GM23338 (cell line): ENCODE data around the gene AGPAT3. TPM values are rescaled to one million over a fixed set of nuclear protein-coding genes. Genes with fewer than 3 reads are reported as not detected.

Experiments used
- ATAC-seq: fragments of 200-7000 bp; cut with Tn5 transposase; 3 replicates; pipeline ENCODE4 v1.9.1; 2020
- DNase-seq: peaks from one replicate; pipeline ENCODE4 v3.0.0-alpha.2; 2015; ENCODE audit warnings: low spot score
- H2AFZ ChIP-seq: fragments of 200-600 bp; sonication (generic); 2 replicates; pipeline ENCODE4 v1.8.0; 2016; ENCODE audit warnings: antibody characterized with exemption, mild to moderate bottlenecking, moderate library complexity
- H3F3A ChIP-seq: fragments of 200-600 bp; sonication (generic); replicated peaks from 2 replicates; pipeline ENCODE4 v1.8.0; 2017; ENCODE audit warnings: antibody characterized with exemption, mixed run types, low read depth
- H3K27ac ChIP-seq: fragments of 200-600 bp; sonication (generic); 2 replicates; pipeline ENCODE4 v1.6.1; 2016; ENCODE audit warnings: low read depth
- H3K27me3 ChIP-seq: fragments of 200-600 bp; sonication (generic); 2 replicates; pipeline ENCODE4 v1.8.0; 2016; ENCODE audit warnings: mild to moderate bottlenecking, mixed run types, moderate library complexity; ENCODE audit not compliant: insufficient read depth
- H3K36me3 ChIP-seq: fragments of 200-600 bp; sonication (generic); 2 replicates; pipeline ENCODE4 v1.8.0; 2016; ENCODE audit warnings: mild to moderate bottlenecking; ENCODE audit not compliant: insufficient read depth
- H3K4me1 ChIP-seq: fragments of 200-600 bp; sonication (generic); 2 replicates; pipeline ENCODE4 v1.8.0; 2016; ENCODE audit warnings: mild to moderate bottlenecking, moderate library complexity; ENCODE audit not compliant: insufficient read depth
- H3K4me2 ChIP-seq: fragments of 200-600 bp; sonication (generic); 2 replicates; pipeline ENCODE4 v1.7.1; 2017; ENCODE audit warnings: mixed run types
- H3K4me3 ChIP-seq: fragments of 200-600 bp; sonication (generic); 2 replicates; pipeline ENCODE4 v1.6.1; 2016; ENCODE audit warnings: mixed run types
- H3K79me2 ChIP-seq: fragments of 200-600 bp; sonication (generic); replicated peaks from 2 replicates; pipeline ENCODE4 v1.8.0; 2017; ENCODE audit warnings: mild to moderate bottlenecking; ENCODE audit not compliant: insufficient read depth
- H3K9me2 ChIP-seq: fragments of 200-600 bp; sonication (generic); 2 replicates; pipeline ENCODE4 v1.8.0; 2017; ENCODE audit not compliant: insufficient read depth
- H4K20me1 ChIP-seq: fragments of 200-600 bp; sonication (generic); replicated peaks from 2 replicates; pipeline ENCODE4 v1.8.0; 2017; ENCODE audit warnings: mild to moderate bottlenecking; ENCODE audit not compliant: insufficient read depth
- H3K27ac Mint-ChIP-seq: 2 replicates; pipeline ENCODE4 v1.8.0; 2020; ENCODE audit warnings: inconsistent platforms, mild to moderate bottlenecking, moderate library complexity, mixed read lengths
- H3K27me3 Mint-ChIP-seq: 3 replicates; pipeline ENCODE4 v1.8.0; 2022; ENCODE audit warnings: low read depth, mild to moderate bottlenecking, moderate library complexity, mixed read lengths, inconsistent platforms; ENCODE audit not compliant: insufficient read depth, poor library complexity
- H3K36me3 Mint-ChIP-seq: 3 replicates; pipeline ENCODE4 v1.8.0; 2021; ENCODE audit warnings: low read depth, mild to moderate bottlenecking, inconsistent platforms, moderate library complexity, mixed read lengths
- H3K4me1 Mint-ChIP-seq: 3 replicates; pipeline ENCODE4 v1.8.0; 2020; ENCODE audit warnings: mild to moderate bottlenecking, inconsistent platforms, mixed read lengths
- H3K4me3 Mint-ChIP-seq: 3 replicates; pipeline ENCODE4 v1.8.0; 2021; ENCODE audit warnings: moderate library complexity, mild to moderate bottlenecking, inconsistent platforms, mixed read lengths
- H3K9me3 Mint-ChIP-seq: 3 replicates; pipeline ENCODE4 v1.8.0; 2020; ENCODE audit warnings: moderate library complexity, mild to moderate bottlenecking, inconsistent platforms, mixed read lengths
- CREB1 ChIP-seq: fragments of 250-450 bp; sonication (Bioruptor Pico); IDR thresholded peaks from 2 replicates; pipeline ENCODE4 v1.5.0; 2020; ENCODE audit warnings: low read depth, mild to moderate bottlenecking, moderate library complexity
- EZH2 ChIP-seq: fragments of 200-600 bp; sonication (generic); IDR thresholded peaks from one replicate; pipeline ENCODE4 v1.8.0; 2017; ENCODE audit warnings: antibody characterized with exemption, mild to moderate bottlenecking, low read depth; ENCODE audit not compliant: unreplicated experiment
- EZH2phosphoT487 ChIP-seq: fragments of 200-600 bp; sonication (generic); IDR thresholded peaks from one replicate; pipeline ENCODE4 v1.8.1; 2018; ENCODE audit warnings: antibody characterized with exemption; ENCODE audit not compliant: unreplicated experiment
- JUNB ChIP-seq: IDR thresholded peaks from one replicate; pipeline ENCODE4 v1.6.1; 2016; ENCODE audit warnings: antibody characterized with exemption; ENCODE audit not compliant: unreplicated experiment
- NANOG ChIP-seq: IDR thresholded peaks from 2 replicates; pipeline ENCODE4 v1.6.1; 2016; ENCODE audit warnings: antibody characterized with exemption, borderline replicate concordance
- POLR2AphosphoS5 ChIP-seq: IDR thresholded peaks from 2 replicates; pipeline ENCODE4 v1.6.1; 2016; ENCODE audit warnings: antibody characterized with exemption, low read depth
- STAT1 ChIP-seq: IDR thresholded peaks from one replicate; pipeline ENCODE4 v1.6.1; 2016; ENCODE audit warnings: antibody characterized with exemption; ENCODE audit not compliant: unreplicated experiment
- ZNF114 ChIP-seq: fragments of 250-450 bp; sonication (Bioruptor Pico); IDR thresholded peaks from 2 replicates; pipeline ENCODE4 v1.5.0; 2020; ENCODE audit warnings: mild to moderate bottlenecking, moderate library complexity
- ZNF331 ChIP-seq: fragments of 250-450 bp; sonication (Bioruptor Pico); IDR thresholded peaks from 2 replicates; pipeline ENCODE4 v1.5.0; 2020; ENCODE audit warnings: low read depth, mild to moderate bottlenecking, moderate library complexity
- polyA plus RNA-seq: library from polyadenylated mRNA; unstranded; fragments of >200 nt; fragmentation: Nextera tagmentation; extraction: Ambion mirVana; gene quantifications from 2 replicates; pipeline ENCODE4 v1.2.1, GENCODE V29; 2016
- total RNA-seq: library from RNA; depleted of rRNA; stranded (reverse); fragments of >200 nt; shearing (Covaris generic); gene quantifications from 2 replicates; pipeline ENCODE4 v1.2.3, GENCODE V29; 2014
- TF ChIP-seq, protein P1 (sequence below): fragments of 250-450 bp; sonication (Bioruptor Pico); IDR thresholded peaks from 2 replicates; pipeline ENCODE4 v1.5.0; 2020; ENCODE audit warnings: mild to moderate bottlenecking, moderate library complexity
- TF ChIP-seq, protein P2 (sequence below): IDR thresholded peaks from one replicate; pipeline ENCODE4 v1.6.1; 2018; ENCODE audit warnings: antibody characterized with exemption; ENCODE audit not compliant: unreplicated experiment
- TF ChIP-seq, protein P3 (sequence below): IDR thresholded peaks from 2 replicates; pipeline ENCODE4 v1.6.1; 2016; ENCODE audit warnings: antibody characterized with exemption
- TF ChIP-seq, protein P4 (sequence below), 2 experiments: fragments of 200-600 bp in 1 of 2; sonication (generic) in 1 of 2; conservative IDR thresholded peaks; 2 replicates each; pipeline versions ENCODE4 v1.5.1 to v1.6.1; 2016 to 2017; ENCODE audit warnings: antibody characterized with exemption in 2 of 2, low read depth in 2 of 2, mild to moderate bottlenecking in 2 of 2, moderate library complexity in 1 of 2

The AGPAT3 gene
- total and polyA plus RNA-seq, 2 experiments from 2014 or later = 2.1 to 6.1 TPM

DNA sequence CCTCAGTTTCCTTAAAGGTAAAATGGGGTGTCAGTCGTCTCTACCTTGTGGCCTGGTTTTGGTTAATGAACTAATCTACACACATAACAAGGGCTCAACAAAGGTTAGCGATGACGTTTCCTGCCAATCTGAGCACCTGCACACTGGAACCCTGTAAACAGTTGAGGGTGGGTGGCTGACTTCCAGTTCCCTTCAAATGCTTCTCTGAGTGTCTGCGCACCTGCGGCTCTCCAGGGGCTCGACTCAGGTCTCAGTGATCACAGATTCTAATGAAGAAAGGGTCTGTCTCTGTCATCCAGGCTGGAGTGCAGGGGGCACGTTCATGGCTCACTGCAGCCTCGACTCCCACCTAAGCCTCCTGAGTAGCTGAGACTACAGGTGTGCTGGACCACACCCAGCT lies 3.3 kb upstream of the AGPAT3 start:
- Histone ChIP-seq H3K27ac (no peak overlapping the region), H2AFZ (no peak overlapping the region), H3K79me2 (no peaks in the 10 kb centered on the region), H4K20me1 (no peaks in the 10 kb centered on the region), H3K36me3 (no peaks in the 10 kb centered on the region), H3K4me1 (peaks cover 8% of the 10 kb centered on the region), H3K4me3 (no peak overlapping the region), H3F3A (0 out of 2 replicates have a peak, but pooled peaks cover 3% of the 10 kb centered on the region), H3K9me2 (no peaks in the 10 kb centered on the region), H3K4me2 (no peak overlapping the region), H3K27me3 (peaks cover 29% of the 10 kb centered on the region)
- DNase-seq = no peak
- Mint-ChIP-seq H3K9me3 (no peaks in the 10 kb centered on the region), H3K36me3 (no peaks in the 10 kb centered on the region), H3K27ac (no peak overlapping the region), H3K4me1 (peaks cover 15% of the 10 kb centered on the region), H3K27me3 (peaks cover 24% of the 10 kb centered on the region), H3K4me3 (no peak overlapping the region)
- no peak for ATAC-seq
- TF ChIP-seq ZNF114 (CRISPR knock-in tag) = no peak
- TF ChIP-seq, protein P1, sequence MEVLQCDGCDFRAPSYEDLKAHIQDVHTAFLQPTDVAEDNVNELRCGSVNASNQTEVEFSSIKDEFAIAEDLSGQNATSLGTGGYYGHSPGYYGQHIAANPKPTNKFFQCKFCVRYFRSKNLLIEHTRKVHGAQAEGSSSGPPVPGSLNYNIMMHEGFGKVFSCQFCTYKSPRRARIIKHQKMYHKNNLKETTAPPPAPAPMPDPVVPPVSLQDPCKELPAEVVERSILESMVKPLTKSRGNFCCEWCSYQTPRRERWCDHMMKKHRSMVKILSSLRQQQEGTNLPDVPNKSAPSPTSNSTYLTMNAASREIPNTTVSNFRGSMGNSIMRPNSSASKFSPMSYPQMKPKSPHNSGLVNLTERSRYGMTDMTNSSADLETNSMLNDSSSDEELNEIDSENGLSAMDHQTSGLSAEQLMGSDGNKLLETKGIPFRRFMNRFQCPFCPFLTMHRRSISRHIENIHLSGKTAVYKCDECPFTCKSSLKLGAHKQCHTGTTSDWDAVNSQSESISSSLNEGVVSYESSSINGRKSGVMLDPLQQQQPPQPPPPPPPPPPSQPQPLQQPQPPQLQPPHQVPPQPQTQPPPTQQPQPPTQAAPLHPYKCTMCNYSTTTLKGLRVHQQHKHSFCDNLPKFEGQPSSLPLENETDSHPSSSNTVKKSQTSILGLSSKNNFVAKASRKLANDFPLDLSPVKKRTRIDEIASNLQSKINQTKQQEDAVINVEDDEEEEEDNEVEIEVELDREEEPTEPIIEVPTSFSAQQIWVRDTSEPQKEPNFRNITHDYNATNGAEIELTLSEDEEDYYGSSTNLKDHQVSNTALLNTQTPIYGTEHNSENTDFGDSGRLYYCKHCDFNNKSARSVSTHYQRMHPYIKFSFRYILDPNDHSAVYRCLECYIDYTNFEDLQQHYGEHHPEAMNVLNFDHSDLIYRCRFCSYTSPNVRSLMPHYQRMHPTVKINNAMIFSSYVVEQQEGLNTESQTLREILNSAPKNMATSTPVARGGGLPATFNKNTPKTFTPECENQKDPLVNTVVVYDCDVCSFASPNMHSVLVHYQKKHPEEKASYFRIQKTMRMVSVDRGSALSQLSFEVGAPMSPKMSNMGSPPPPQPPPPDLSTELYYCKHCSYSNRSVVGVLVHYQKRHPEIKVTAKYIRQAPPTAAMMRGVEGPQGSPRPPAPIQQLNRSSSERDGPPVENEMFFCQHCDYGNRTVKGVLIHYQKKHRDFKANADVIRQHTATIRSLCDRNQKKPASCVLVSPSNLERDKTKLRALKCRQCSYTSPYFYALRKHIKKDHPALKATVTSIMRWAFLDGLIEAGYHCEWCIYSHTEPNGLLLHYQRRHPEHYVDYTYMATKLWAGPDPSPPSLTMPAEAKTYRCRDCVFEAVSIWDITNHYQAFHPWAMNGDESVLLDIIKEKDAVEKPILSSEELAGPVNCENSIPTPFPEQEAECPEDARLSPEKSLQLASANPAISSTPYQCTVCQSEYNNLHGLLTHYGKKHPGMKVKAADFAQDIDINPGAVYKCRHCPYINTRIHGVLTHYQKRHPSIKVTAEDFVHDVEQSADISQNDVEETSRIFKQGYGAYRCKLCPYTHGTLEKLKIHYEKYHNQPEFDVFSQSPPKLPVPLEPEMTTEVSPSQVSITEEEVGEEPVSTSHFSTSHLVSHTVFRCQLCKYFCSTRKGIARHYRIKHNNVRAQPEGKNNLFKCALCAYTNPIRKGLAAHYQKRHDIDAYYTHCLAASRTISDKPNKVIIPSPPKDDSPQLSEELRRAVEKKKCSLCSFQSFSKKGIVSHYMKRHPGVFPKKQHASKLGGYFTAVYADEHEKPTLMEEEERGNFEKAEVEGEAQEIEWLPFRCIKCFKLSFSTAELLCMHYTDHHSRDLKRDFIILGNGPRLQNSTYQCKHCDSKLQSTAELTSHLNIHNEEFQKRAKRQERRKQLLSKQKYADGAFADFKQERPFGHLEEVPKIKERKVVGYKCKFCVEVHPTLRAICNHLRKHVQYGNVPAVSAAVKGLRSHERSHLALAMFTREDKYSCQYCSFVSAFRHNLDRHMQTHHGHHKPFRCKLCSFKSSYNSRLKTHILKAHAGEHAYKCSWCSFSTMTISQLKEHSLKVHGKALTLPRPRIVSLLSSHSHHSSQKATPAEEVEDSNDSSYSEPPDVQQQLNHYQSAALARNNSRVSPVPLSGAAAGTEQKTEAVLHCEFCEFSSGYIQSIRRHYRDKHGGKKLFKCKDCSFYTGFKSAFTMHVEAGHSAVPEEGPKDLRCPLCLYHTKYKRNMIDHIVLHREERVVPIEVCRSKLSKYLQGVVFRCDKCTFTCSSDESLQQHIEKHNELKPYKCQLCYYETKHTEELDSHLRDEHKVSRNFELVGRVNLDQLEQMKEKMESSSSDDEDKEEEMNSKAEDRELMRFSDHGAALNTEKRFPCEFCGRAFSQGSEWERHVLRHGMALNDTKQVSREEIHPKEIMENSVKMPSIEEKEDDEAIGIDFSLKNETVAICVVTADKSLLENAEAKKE (CRISPR knock-in tag) = no peak
- no peak for TF ChIP-seq JUNB
- TF ChIP-seq, protein P2, sequence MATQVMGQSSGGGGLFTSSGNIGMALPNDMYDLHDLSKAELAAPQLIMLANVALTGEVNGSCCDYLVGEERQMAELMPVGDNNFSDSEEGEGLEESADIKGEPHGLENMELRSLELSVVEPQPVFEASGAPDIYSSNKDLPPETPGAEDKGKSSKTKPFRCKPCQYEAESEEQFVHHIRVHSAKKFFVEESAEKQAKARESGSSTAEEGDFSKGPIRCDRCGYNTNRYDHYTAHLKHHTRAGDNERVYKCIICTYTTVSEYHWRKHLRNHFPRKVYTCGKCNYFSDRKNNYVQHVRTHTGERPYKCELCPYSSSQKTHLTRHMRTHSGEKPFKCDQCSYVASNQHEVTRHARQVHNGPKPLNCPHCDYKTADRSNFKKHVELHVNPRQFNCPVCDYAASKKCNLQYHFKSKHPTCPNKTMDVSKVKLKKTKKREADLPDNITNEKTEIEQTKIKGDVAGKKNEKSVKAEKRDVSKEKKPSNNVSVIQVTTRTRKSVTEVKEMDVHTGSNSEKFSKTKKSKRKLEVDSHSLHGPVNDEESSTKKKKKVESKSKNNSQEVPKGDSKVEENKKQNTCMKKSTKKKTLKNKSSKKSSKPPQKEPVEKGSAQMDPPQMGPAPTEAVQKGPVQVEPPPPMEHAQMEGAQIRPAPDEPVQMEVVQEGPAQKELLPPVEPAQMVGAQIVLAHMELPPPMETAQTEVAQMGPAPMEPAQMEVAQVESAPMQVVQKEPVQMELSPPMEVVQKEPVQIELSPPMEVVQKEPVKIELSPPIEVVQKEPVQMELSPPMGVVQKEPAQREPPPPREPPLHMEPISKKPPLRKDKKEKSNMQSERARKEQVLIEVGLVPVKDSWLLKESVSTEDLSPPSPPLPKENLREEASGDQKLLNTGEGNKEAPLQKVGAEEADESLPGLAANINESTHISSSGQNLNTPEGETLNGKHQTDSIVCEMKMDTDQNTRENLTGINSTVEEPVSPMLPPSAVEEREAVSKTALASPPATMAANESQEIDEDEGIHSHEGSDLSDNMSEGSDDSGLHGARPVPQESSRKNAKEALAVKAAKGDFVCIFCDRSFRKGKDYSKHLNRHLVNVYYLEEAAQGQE = no peak
- TF ChIP-seq, protein P3, sequence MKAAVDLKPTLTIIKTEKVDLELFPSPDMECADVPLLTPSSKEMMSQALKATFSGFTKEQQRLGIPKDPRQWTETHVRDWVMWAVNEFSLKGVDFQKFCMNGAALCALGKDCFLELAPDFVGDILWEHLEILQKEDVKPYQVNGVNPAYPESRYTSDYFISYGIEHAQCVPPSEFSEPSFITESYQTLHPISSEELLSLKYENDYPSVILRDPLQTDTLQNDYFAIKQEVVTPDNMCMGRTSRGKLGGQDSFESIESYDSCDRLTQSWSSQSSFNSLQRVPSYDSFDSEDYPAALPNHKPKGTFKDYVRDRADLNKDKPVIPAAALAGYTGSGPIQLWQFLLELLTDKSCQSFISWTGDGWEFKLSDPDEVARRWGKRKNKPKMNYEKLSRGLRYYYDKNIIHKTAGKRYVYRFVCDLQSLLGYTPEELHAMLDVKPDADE = no peak
- TF ChIP-seq, protein P4, sequence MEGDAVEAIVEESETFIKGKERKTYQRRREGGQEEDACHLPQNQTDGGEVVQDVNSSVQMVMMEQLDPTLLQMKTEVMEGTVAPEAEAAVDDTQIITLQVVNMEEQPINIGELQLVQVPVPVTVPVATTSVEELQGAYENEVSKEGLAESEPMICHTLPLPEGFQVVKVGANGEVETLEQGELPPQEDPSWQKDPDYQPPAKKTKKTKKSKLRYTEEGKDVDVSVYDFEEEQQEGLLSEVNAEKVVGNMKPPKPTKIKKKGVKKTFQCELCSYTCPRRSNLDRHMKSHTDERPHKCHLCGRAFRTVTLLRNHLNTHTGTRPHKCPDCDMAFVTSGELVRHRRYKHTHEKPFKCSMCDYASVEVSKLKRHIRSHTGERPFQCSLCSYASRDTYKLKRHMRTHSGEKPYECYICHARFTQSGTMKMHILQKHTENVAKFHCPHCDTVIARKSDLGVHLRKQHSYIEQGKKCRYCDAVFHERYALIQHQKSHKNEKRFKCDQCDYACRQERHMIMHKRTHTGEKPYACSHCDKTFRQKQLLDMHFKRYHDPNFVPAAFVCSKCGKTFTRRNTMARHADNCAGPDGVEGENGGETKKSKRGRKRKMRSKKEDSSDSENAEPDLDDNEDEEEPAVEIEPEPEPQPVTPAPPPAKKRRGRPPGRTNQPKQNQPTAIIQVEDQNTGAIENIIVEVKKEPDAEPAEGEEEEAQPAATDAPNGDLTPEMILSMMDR (conservative IDR thresholded peaks at IDR 0.05; ENCODE audit: low read depth in 2 of 2) = no peak
- no peak for TF ChIP-seq ZNF331 (CRISPR knock-in tag)
- TF ChIP-seq CREB1 (CRISPR knock-in tag) = no peak
- TF ChIP-seq POLR2AphosphoS5 = no peak
- TF ChIP-seq STAT1 = no peak
- no peak for TF ChIP-seq EZH2phosphoT487
- TF ChIP-seq EZH2 = no peak
- TF ChIP-seq NANOG = no peak
